Fibroblast of villous mesenchyme (primary cell): ENCODE data around the gene KANSL1L. TPM values are rescaled to one million over a fixed set of nuclear protein-coding genes. Genes with fewer than 3 reads are reported as not detected.

Experiments used
- DNase-seq: peaks from one replicate; pipeline ENCODE4 v3.0.0-alpha.2; 2010; ENCODE audit warnings: low read depth
- H3K4me3 ChIP-seq: 2 replicates; pipeline ENCODE4 v1.5.1; 2011; ENCODE audit warnings: low read depth, mild to moderate bottlenecking, low read length
- CTCF ChIP-seq: IDR thresholded peaks from 2 replicates; pipeline ENCODE4 v1.5.1; 2012; ENCODE audit warnings: low read depth, mild to moderate bottlenecking, low read length; ENCODE audit not compliant: insufficient read depth
- total RNA-seq: library from RNA; depleted of rRNA; stranded (reverse); fragments of >200 nt; gene quantifications from 2 replicates; pipeline ENCODE4 v1.2.3, GENCODE V29; 2012

The KANSL1L gene
- total RNA-seq, 1 donor = 28.1 TPM

GRCh38 chr2:210199854-210200253 lies 28.6 kb upstream of the KANSL1L start:
- TF ChIP-seq CTCF = no peak
- H3K4me3 ChIP-seq = no peak overlapping the region
- DNase-seq = no peak

GRCh38 chr2:210199186-210199765 lies 28.1 kb upstream of the KANSL1L start:
- peak; percentile 39 for DNase-seq
- TF ChIP-seq CTCF = peak; percentile 71
- H3K4me3 ChIP-seq = no peak overlapping the region

GRCh38 chr2:210198326-210198725 lies 27.1 kb upstream of the KANSL1L start:
- H3K4me3 ChIP-seq = no peak overlapping the region
- TF ChIP-seq CTCF = no peak
- DNase-seq = no peak

GRCh38 chr2:210197720-210198119 lies 26.5 kb upstream of the KANSL1L start:
- TF ChIP-seq CTCF = no peak
- H3K4me3 ChIP-seq = no peak overlapping the region
- no peak for DNase-seq

GRCh38 chr2:210195101-210195852 lies 24.1 kb upstream of the KANSL1L start:
- TF ChIP-seq CTCF = peak; percentile 68
- H3K4me3 ChIP-seq = no peak overlapping the region
- peak; percentile 65 for DNase-seq

- H3K4me3 ChIP-seq = no peak overlapping the region
- no peak for TF ChIP-seq CTCF
- DNase-seq = no peak
Measured at GRCh38 chr2:210190345-210190744, 19.1 kb upstream of the KANSL1L start.
